Liver (tissue), 9 donors: ENCODE measurements around the gene SLC47A2. TPM values are rescaled to one million over a fixed set of nuclear protein-coding genes. Genes with fewer than 3 reads are reported as not detected.

ENCODE experiments used
- DNase-seq: peaks from one replicate; pipeline ENCODE4 v3.0.0-alpha.2; 2017; ENCODE audit warnings: low spot score
- H3K27ac ChIP-seq, 2 donors: one replicate each; pipeline ENCODE4 v1.7.0; 2013; ENCODE audit warnings: inconsistent platforms in 2 of 2, low read length in 2 of 2, control low read depth in 1 of 2, low read depth in 1 of 2, mild to moderate bottlenecking in 1 of 2
- H3K27me3 ChIP-seq, 4 donors: one replicate each; pipeline versions ENCODE4 v1.6.1 to v1.7.0; 2013; ENCODE audit warnings: low read length in 3 of 4, inconsistent platforms in 1 of 4, mild to moderate bottlenecking in 1 of 4, moderate library complexity in 1 of 4; ENCODE audit not compliant: control insufficient read depth in 4 of 4, insufficient read depth in 4 of 4
- H3K36me3 ChIP-seq, 4 donors: one replicate each; pipeline versions ENCODE4 v1.6.1 to v1.7.0; 2013; ENCODE audit warnings: low read length in 3 of 4, mild to moderate bottlenecking in 3 of 4, low read depth in 1 of 4, moderate library complexity in 1 of 4; ENCODE audit not compliant: control insufficient read depth in 4 of 4, insufficient read depth in 3 of 4
- H3K4me1 ChIP-seq, 4 donors: one replicate each; pipeline versions ENCODE4 v1.6.1 to v1.7.0; 2013; ENCODE audit warnings: low read length in 3 of 4, mild to moderate bottlenecking in 3 of 4, moderate library complexity in 1 of 4; ENCODE audit not compliant: control insufficient read depth in 4 of 4, insufficient read depth in 4 of 4
- H3K4me3 ChIP-seq, 3 donors: one replicate each; pipeline versions ENCODE4 v1.6.1 to v1.7.0; 2013; ENCODE audit warnings: low read length in 3 of 3, control low read depth in 1 of 3, low read depth in 1 of 3, mild to moderate bottlenecking in 1 of 3
- H3K9ac ChIP-seq, 2 donors: one replicate each; pipeline ENCODE4 v1.7.0; 2013; ENCODE audit warnings: low read length in 2 of 2, mild to moderate bottlenecking in 2 of 2, moderate library complexity in 2 of 2, control low read depth in 1 of 2, low read depth in 1 of 2
- H3K9me3 ChIP-seq, 4 donors: one replicate each; pipeline versions ENCODE4 v1.6.1 to v1.7.0; 2013; ENCODE audit warnings: low read length in 3 of 4; ENCODE audit not compliant: control insufficient read depth in 4 of 4
- ATF3 ChIP-seq: IDR thresholded peaks from 2 replicates; pipeline ENCODE4 v1.6.1; 2016; ENCODE audit warnings: antibody characterized with exemption
- CTCF ChIP-seq: fragments of 150-350 bp; IDR thresholded peaks from 2 replicates; pipeline ENCODE4 v1.5.1; 2017; ENCODE audit warnings: improper control_type of control experiment, low read depth, low read length; ENCODE audit not compliant: missing input control
- EGR1 ChIP-seq, 2 donors: IDR thresholded peaks; 2 replicates each; pipeline ENCODE4 v1.6.1; 2016 to 2018; ENCODE audit warnings: antibody characterized with exemption in 2 of 2, low read depth in 2 of 2
- FOXA1 ChIP-seq: IDR thresholded peaks from 2 replicates; pipeline ENCODE4 v1.6.1; 2016; ENCODE audit warnings: antibody characterized with exemption
- FOXA2 ChIP-seq: IDR thresholded peaks from 2 replicates; pipeline ENCODE4 v1.6.1; 2016; ENCODE audit warnings: antibody characterized with exemption
- GABPA ChIP-seq, 2 donors: IDR thresholded peaks in 1 of 2; conservative IDR thresholded peaks in 1 of 2; 2 replicates each; pipeline ENCODE4 v1.6.1; 2016; ENCODE audit warnings: antibody characterized with exemption in 2 of 2, mild to moderate bottlenecking in 1 of 2, moderate library complexity in 1 of 2
- HNF4A ChIP-seq, 2 donors: conservative IDR thresholded peaks; 2 replicates each; pipeline ENCODE4 v1.6.1; 2016; ENCODE audit warnings: antibody characterized with exemption in 2 of 2, mild to moderate bottlenecking in 2 of 2
- HNF4G ChIP-seq: IDR thresholded peaks from 2 replicates; pipeline ENCODE4 v1.6.1; 2016; ENCODE audit warnings: antibody characterized with exemption
- JUND ChIP-seq, 2 donors: IDR thresholded peaks; 2 replicates each; pipeline ENCODE4 v1.6.1; 2016; ENCODE audit warnings: antibody characterized with exemption in 2 of 2
- MAX ChIP-seq: IDR thresholded peaks from 2 replicates; pipeline ENCODE4 v1.6.1; 2016; ENCODE audit warnings: antibody characterized with exemption
- NR2F2 ChIP-seq: IDR thresholded peaks from 2 replicates; pipeline ENCODE4 v1.6.1; 2016; ENCODE audit warnings: antibody characterized with exemption
- RAD21 ChIP-seq, 2 donors: IDR thresholded peaks; 2 replicates each; pipeline ENCODE4 v1.6.1; 2016; ENCODE audit warnings: antibody characterized with exemption in 2 of 2, mild to moderate bottlenecking in 2 of 2
- REST ChIP-seq: IDR thresholded peaks from 2 replicates; pipeline ENCODE4 v1.6.1; 2016; ENCODE audit warnings: antibody characterized with exemption, mild to moderate bottlenecking
- RXRA ChIP-seq, 2 donors: IDR thresholded peaks; 2 replicates each; pipeline ENCODE4 v1.6.1; 2017 to 2018; ENCODE audit warnings: antibody characterized with exemption in 2 of 2, mild to moderate bottlenecking in 1 of 2
- SP1 ChIP-seq: IDR thresholded peaks from 2 replicates; pipeline ENCODE4 v1.6.1; 2018; ENCODE audit warnings: antibody characterized with exemption, mild to moderate bottlenecking
- TAF1 ChIP-seq: conservative IDR thresholded peaks from 2 replicates; pipeline ENCODE4 v1.6.1; 2016; ENCODE audit warnings: antibody characterized with exemption, mild to moderate bottlenecking
- YY1 ChIP-seq: IDR thresholded peaks from 2 replicates; pipeline ENCODE4 v1.6.1; 2016; ENCODE audit warnings: antibody characterized with exemption, mild to moderate bottlenecking
- ZBTB33 ChIP-seq: IDR thresholded peaks from 2 replicates; pipeline ENCODE4 v1.6.1; 2016; ENCODE audit warnings: antibody characterized with exemption
- whole genome bisulfite sequencing: extraction: QIAGEN DNeasy Blood & Tissue Kit; methylation state at CpG from one replicate; pipeline ENCODE4 v1.1.7; 2013; 5-methylcytosine and 5-hydroxymethylcytosine counted together
- polyA plus RNA-seq, 2 donors: library from polyadenylated mRNA; stranded (reverse) in 1 of 2; unstranded in 1 of 2; fragments of 200-250 nt in 1 of 2; fragments of >200 nt in 1 of 2; fragmentation: Nextera tagmentation in 1 of 2; extraction: Ambion mirVana in 1 of 2; gene quantifications; one replicate each; pipeline versions ENCODE4 v1.2.1 to v1.2.3, GENCODE V29; 2013 to 2015
- total RNA-seq, 2 donors: library from RNA; depleted of rRNA; stranded (reverse); fragments of >200 nt; gene quantifications; one replicate each; pipeline ENCODE4 v1.2.3, GENCODE V29; 2014
- donor health status: healthy.
- donor health status: healthy.
- donor health status: healthy.
- donor health status: healthy.
- donor health status: healthy.

SLC47A2 gene
- total and polyA plus RNA-seq, 4 donors, result 0.08 TPM; not detected in 3

- H3K4me1 ChIP-seq, result peaks cover 0 to 4% (median 0%) of the 10 kb centered on the region in 4 donors
- H3K9me3 ChIP-seq, result no peaks in the 10 kb centered on the region
- H3K36me3 ChIP-seq, result no peaks in the 10 kb centered on the region
- H3K4me3 ChIP-seq, result no peak overlapping the region
- no peak for DNase-seq
- H3K27me3 ChIP-seq, result no peaks in the 10 kb centered on the region
- no peak for TF ChIP-seq TAF1
- TF ChIP-seq YY1, result no peak
- no peak for TF ChIP-seq RXRA (IDR thresholded peaks at IDR 0.05)
- no peak for TF ChIP-seq FOXA1
- no peak for TF ChIP-seq ATF3
- no peak for TF ChIP-seq HNF4A (conservative IDR thresholded peaks at IDR 0.05)
- TF ChIP-seq SP1, result no peak
- TF ChIP-seq NR2F2, result no peak
- no peak for TF ChIP-seq REST
- TF ChIP-seq EGR1 (IDR thresholded peaks at IDR 0.05; ENCODE audit: low read depth in 2 of 2), result no peak
- WGBS, result 95% methylated on average over 6 of the region's 6 CpGs
- H3K9ac ChIP-seq, result no peak overlapping the region
- no peak overlapping the region for H3K27ac ChIP-seq
Observed at GRCh38 chr17:19708431-19709175, 7.8 kb downstream of the SLC47A2 start.

GRCh38 chr17:19707728-19708221, 8.6 kb downstream of the SLC47A2 start:
- no peaks in the 10 kb centered on the region for H3K36me3 ChIP-seq
- peaks cover 0 to 4% (median 0%) of the 10 kb centered on the region in 4 donors for H3K4me1 ChIP-seq
- TF ChIP-seq REST (no peak), RAD21 (IDR thresholded peaks at IDR 0.05) (no peak), RXRA (IDR thresholded peaks at IDR 0.05) (no peak), EGR1 (IDR thresholded peaks at IDR 0.05; ENCODE audit: low read depth in 2 of 2) (no peak), SP1 (no peak), CTCF (no peak), HNF4G (no peak), FOXA2 (no peak), MAX (no peak), TAF1 (no peak), ZBTB33 (no peak), GABPA (IDR thresholded peaks at IDR 0.05 in 1 of 2, conservative IDR thresholded peaks at IDR 0.05 in 1 of 2) (no peak), NR2F2 (no peak), HNF4A (conservative IDR thresholded peaks at IDR 0.05) (no peak), FOXA1 (no peak), YY1 (no peak), JUND (IDR thresholded peaks at IDR 0.05) (no peak), ATF3 (no peak)
- H3K27me3 ChIP-seq, result no peaks in the 10 kb centered on the region
- H3K4me3 ChIP-seq, result no peak overlapping the region
- H3K9me3 ChIP-seq, result no peaks in the 10 kb centered on the region
- 90% methylated on average over 11 of the region's 11 CpGs for WGBS
- no peak overlapping the region for H3K27ac ChIP-seq
- DNase-seq, result no peak
- no peak overlapping the region for H3K9ac ChIP-seq
